Anterior cingulate cortex (tissue), 58 donors: ENCODE data around the gene MAP3K3.

Experiments
- DNase-seq, 58 donors: peaks; one replicate each; lab custom pipeline; 2025; lab: John Stamatoyannopoulos, UW

MAP3K3 gene

GRCh38 chr17:63621684-63622573, at the start of gene MAP3K3:
TSS of gene MAP3K3 (plus strand) at chr17:63622417. CDS start at chr17:63622760, 343 bp downstream.
- DNase-seq = peak; percentile 90 to 100 (median 100)

GRCh38 chr17:63573634-63574033, 48.6 kb upstream of the MAP3K3 start:
- DNase-seq = no peak

- DNase-seq = no peak
These were observed 44.0 kb upstream of the MAP3K3 start for GRCh38 chr17:63578027-63578768.

- no peak for DNase-seq
These were observed 43.5 kb upstream of the MAP3K3 start for GRCh38 chr17:63578769-63579111.

- no peak for DNase-seq
These were observed 42.6 kb upstream of the MAP3K3 start for GRCh38 chr17:63579633-63580032.

GRCh38 chr17:63587770-63588169, 34.4 kb upstream of the MAP3K3 start:
- DNase-seq = no peak

- DNase-seq = no peak
These were observed 33.4 kb upstream of the MAP3K3 start for GRCh38 chr17:63588797-63589196.

GRCh38 chr17:63589646-63590045, 32.6 kb upstream of the MAP3K3 start:
- no peak for DNase-seq

- no peak for DNase-seq
These were observed 29.4 kb upstream of the MAP3K3 start for GRCh38 chr17:63592797-63593196.

GRCh38 chr17:63595132-63595531, 27.1 kb upstream of the MAP3K3 start:
- DNase-seq = no peak

GRCh38 chr17:63596856-63597586, 25.2 kb upstream of the MAP3K3 start:
- no peak for DNase-seq

GRCh38 chr17:63598281-63598680, 23.9 kb upstream of the MAP3K3 start:
- no peak for DNase-seq

- DNase-seq = peak; percentile 22 to 87 (median 70)
These were observed 21.4 kb upstream of the MAP3K3 start, which contains the start of gene TACO1 for GRCh38 chr17:63600569-63601438. TSS of gene TACO1 (plus strand) at chr17:63600895. CDS start at chr17:63601084, 189 bp downstream.

- DNase-seq = no peak
These were observed 20.5 kb upstream of the MAP3K3 start for GRCh38 chr17:63601439-63602371.

GRCh38 chr17:63609816-63610573, 12.2 kb upstream of the MAP3K3 start:
- DNase-seq = no peak

GRCh38 chr17:63610854-63611253, 11.4 kb upstream of the MAP3K3 start:
- no peak for DNase-seq

GRCh38 chr17:63611354-63611753, 10.9 kb upstream of the MAP3K3 start:
- DNase-seq = no peak

- DNase-seq = no peak
These were observed 8.6 kb upstream of the MAP3K3 start for GRCh38 chr17:63613663-63614062.
